Activated CD8-positive, alpha-beta memory T cell treated with anti-CD3 and anti-CD28 coated beads, Interleukin-2, amount 10 ng/mL, durations not matched to agents 7 days and 5 days (primary cell): ENCODE data around the gene CD109. TPM values are rescaled to one million over a fixed set of nuclear protein-coding genes. Genes with fewer than 3 reads are reported as not detected.
A peak's percentile ranks its signal among the peaks of the same experiment; 100 is the strongest.

ENCODE experiments used
- ATAC-seq: fragments of 150-1000 bp; cut with Tn5 transposase; one replicate; pipeline ENCODE4 v1.10.0; 2021; ENCODE audit warnings: moderate library complexity
- CTCF ChIA-PET: fragments of 350-600 bp; sonication (Branson Sonifier 250); formaldehyde crosslinking; loops from one replicate; lab custom pipeline; 2021; ENCODE audit warnings: antibody characterized with exemption; lab: Charles Lee
- DNase-seq: peaks from one replicate; pipeline ENCODE4 v3.0.0-alpha.2; 2020
- H3K27ac Mint-ChIP-seq: one replicate; pipeline ENCODE4 v1.8.0; 2021; ENCODE audit warnings: mild to moderate bottlenecking, mixed read lengths
- H3K27me3 Mint-ChIP-seq: one replicate; pipeline ENCODE4 v1.8.0; 2021; ENCODE audit warnings: mixed read lengths
- H3K36me3 Mint-ChIP-seq: one replicate; pipeline ENCODE4 v1.8.0; 2021; ENCODE audit warnings: mild to moderate bottlenecking, mixed read lengths
- H3K4me1 Mint-ChIP-seq: one replicate; pipeline ENCODE4 v1.8.0; 2021; ENCODE audit warnings: mixed read lengths
- H3K4me3 Mint-ChIP-seq: one replicate; pipeline ENCODE4 v1.8.0; 2021; ENCODE audit warnings: mild to moderate bottlenecking, moderate library complexity, mixed read lengths
- H3K9me3 Mint-ChIP-seq: one replicate; pipeline ENCODE4 v1.8.0; 2022; ENCODE audit warnings: low read depth, mixed read lengths
- total RNA-seq, 2 experiments: library from RNA; stranded (reverse); gene quantifications; one replicate each; pipeline ENCODE4 v1.2.3, GENCODE V29; 2021

The CD109 gene
- total RNA-seq, 2 experiments from 2014 or later = 1.7 to 11.2 TPM

DNA sequence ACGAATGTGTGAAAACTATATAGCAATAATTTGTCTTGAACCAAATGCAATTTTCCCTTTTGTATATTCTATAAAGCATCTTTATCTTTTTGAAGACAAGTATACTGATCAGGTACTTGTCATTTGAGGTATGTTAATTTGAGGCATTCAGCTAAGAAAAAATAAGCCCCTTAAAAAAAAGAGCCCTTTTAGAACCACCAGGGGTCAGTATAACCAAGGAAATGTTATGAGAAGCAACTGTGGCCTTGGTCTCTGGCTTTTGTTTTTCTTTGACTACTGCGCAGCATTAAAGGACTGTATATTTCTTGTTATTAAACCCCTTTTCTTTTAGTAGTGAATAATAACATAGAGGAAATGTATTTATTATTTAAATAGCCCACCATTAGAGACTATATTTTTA, 43.1 kb downstream of the CD109 start:
- Mint-ChIP-seq H3K9me3 (no peaks in the 10 kb centered on the region), H3K4me3 (no peak overlapping the region), H3K36me3 (no peaks in the 10 kb centered on the region), H3K27ac (no peak overlapping the region), H3K4me1 (no peaks in the 10 kb centered on the region), H3K27me3 (no peaks in the 10 kb centered on the region)
- ATAC-seq (peak; percentile 58), DNase-seq (no peak)
- CTCF ChIA-PET = interaction anchor here (0.8 to 4.8 kb wide), 11 partner anchors 9 to 1470 kb away, joined by 3 to 50 read pairs (median 3); partner anchors contain the start of gene COL12A1

DNA sequence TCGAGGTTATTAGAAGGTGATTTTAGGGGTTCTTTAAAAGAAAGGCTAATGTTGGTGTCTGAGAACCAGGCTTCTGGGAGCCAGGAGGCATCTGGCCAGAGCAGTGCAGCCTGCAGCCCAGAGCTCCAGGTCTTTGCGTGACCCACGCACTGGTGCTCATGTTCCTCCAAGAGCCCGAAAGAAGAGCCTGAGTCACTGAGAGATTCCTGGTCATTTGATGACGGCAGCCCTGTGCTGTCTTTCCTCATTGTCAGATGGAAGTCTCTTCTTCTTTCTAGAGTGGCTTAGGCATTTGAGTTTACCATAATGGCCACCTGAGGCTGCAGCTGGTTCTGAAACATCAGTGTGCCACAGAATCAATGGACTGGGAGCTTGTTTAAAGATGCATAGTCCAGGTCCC, 46.4 kb downstream of the CD109 start:
- peaks cover 1% of the 10 kb centered on the region for H3K4me1 Mint-ChIP-seq
- H3K27ac Mint-ChIP-seq = no peak overlapping the region
- no peaks in the 10 kb centered on the region for H3K27me3 Mint-ChIP-seq
- H3K9me3 Mint-ChIP-seq = no peaks in the 10 kb centered on the region
- CTCF ChIA-PET = interaction anchor here (0.9 to 2.9 kb wide), 3 partner anchors 10 to 1469 kb away, joined by 3 to 10 read pairs (median 3); no protein-coding TSS in a partner anchor
- peaks cover 6% of the 10 kb centered on the region for H3K36me3 Mint-ChIP-seq
- no peak for ATAC-seq
- H3K4me3 Mint-ChIP-seq = no peak overlapping the region
- no peak for DNase-seq

DNA sequence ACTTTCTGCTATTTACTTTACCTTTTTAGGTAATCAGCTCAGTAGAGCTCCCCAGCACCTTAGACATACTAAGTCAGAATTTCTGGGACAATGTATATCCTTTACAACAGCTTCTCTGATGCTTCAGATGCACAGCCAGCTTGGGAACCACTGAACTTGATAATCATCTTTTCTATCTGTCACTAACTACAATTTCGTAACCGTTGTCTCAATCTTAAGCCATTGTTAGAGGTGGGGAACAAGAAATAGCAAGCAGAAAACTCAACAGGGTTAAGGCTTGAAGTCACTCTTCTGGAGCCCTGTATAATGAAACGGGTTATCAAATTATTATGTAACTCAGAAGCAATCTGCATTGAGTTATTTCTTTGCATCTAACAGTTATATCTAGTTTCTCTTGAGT, 47.1 kb downstream of the CD109 start:
- Mint-ChIP-seq H3K27ac (no peak overlapping the region), H3K36me3 (peaks cover 6% of the 10 kb centered on the region), H3K4me3 (no peak overlapping the region), H3K4me1 (peaks cover 1% of the 10 kb centered on the region), H3K9me3 (no peaks in the 10 kb centered on the region), H3K27me3 (no peaks in the 10 kb centered on the region)
- CTCF ChIA-PET = interaction anchor here (0.9 to 2.9 kb wide), 3 partner anchors 10 to 1469 kb away, joined by 3 to 10 read pairs (median 3); no protein-coding TSS in a partner anchor
- no peak for ATAC-seq
- DNase-seq = no peak

DNA sequence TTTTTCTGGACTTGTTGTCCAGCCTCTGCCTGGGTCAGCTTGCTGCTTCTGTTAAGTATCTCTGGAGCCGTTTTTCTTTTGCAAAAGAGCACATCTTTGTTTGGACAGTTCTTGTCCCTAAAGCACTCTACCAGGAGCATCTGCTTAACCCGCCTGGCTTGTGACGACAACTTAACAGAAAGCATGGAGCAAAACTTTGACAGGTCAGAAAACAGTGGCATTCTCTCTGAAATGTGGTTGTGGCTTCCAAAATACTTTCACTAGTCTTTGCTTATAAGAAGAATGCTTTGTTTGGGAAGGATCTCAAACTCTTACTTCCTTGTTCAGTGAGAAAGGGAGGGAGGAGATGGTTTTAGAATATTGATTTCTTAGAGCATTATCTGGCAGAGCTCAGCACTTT, 47.6 kb downstream of the CD109 start:
- Mint-ChIP-seq H3K27ac (no peak overlapping the region), H3K4me1 (peaks cover 1% of the 10 kb centered on the region), H3K9me3 (no peaks in the 10 kb centered on the region), H3K36me3 (peaks cover 6% of the 10 kb centered on the region), H3K27me3 (no peaks in the 10 kb centered on the region), H3K4me3 (no peak overlapping the region)
- CTCF ChIA-PET = interaction anchor here (0.9 to 2.9 kb wide), 2 partner anchors 11 to 226 kb away, joined by 3 to 10 read pairs; no protein-coding TSS in a partner anchor
- DNase-seq (no peak), ATAC-seq (no peak)

DNA sequence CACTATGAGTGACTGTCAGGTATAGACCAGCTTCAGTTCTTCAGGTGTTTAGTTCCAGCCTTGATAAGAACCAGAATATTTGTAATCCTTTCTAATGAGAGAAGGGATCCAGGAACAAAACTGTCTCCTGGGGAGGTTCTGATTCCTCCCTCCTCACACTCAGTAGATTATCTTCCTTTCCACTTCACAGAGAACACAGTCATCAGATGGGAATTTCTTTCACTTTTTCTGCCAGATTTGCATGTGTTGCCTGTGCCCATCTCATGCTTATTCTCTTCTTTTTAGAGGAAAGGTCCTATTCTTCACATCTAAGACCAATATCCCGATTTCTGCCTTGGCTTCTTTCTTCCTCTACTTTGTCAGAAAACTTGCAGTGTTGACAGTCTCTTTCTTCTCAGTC, 50.8 kb downstream of the CD109 start:
- H3K36me3 Mint-ChIP-seq = peaks cover 6% of the 10 kb centered on the region
- DNase-seq = no peak
- no peaks in the 10 kb centered on the region for H3K9me3 Mint-ChIP-seq
- CTCF ChIA-PET = no interaction called here
- H3K4me3 Mint-ChIP-seq = no peak overlapping the region
- H3K4me1 Mint-ChIP-seq = peaks cover 1% of the 10 kb centered on the region
- ATAC-seq = no peak
- no peaks in the 10 kb centered on the region for H3K27me3 Mint-ChIP-seq
- H3K27ac Mint-ChIP-seq = no peak overlapping the region

DNA sequence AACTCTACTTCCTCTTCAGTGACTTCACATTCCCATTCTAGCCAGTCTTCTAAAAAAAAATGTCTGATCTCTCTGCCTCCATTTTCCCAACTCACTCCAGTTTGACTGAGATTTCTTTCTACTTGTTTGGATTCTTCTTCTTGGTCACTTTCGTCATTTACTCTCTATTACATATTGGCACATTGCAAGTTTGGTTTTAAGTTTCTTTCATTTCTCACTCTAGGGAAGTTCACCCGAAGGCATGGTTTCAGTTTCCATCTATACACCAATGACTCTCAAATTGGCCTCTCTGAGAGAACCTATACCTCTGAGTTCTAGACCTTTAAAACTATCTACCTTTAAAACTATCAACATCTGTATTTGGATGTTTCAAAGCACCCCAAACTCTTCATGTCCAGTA, 51.3 kb downstream of the CD109 start:
- no peak for DNase-seq
- H3K27ac Mint-ChIP-seq = no peak overlapping the region
- peak; percentile 91 for ATAC-seq

DNA sequence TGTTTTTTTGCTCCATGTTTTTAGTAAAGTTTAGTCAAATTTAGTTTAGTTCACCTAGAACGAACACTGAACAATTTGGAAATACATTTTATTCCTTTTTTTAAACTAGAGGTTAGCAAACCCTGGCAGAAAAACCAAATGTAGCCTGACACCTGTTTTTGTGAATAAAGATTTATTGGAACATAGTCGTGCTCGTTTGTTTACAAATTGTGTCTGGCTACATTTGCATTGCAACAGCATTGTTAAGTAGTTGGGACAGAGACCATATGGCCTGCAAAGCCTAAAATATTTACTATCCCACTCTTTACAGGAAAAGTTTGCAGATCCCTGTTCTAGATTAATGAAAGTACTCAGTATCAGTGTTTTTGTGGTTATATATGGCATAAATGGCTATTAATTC, 56.9 kb downstream of the CD109 start:
- peaks cover 18% of the 10 kb centered on the region for H3K27me3 Mint-ChIP-seq
- ATAC-seq (no peak), DNase-seq (no peak)
- CTCF ChIA-PET = no interaction called here
- H3K4me3 Mint-ChIP-seq = no peak overlapping the region
- no peak overlapping the region for H3K27ac Mint-ChIP-seq
- no peaks in the 10 kb centered on the region for H3K4me1 Mint-ChIP-seq
- H3K9me3 Mint-ChIP-seq = no peaks in the 10 kb centered on the region
- no peaks in the 10 kb centered on the region for H3K36me3 Mint-ChIP-seq

More for the DNA sequence above, 51.3 kb downstream of the CD109 start:
- Mint-ChIP-seq H3K4me1 (peaks cover 1% of the 10 kb centered on the region), H3K27me3 (no peaks in the 10 kb centered on the region), H3K9me3 (no peaks in the 10 kb centered on the region), H3K4me3 (no peak overlapping the region), H3K36me3 (peaks cover 6% of the 10 kb centered on the region)
- CTCF ChIA-PET = interaction anchor here (2.5 to 3.1 kb wide), 2 partner anchors 15 to 1462 kb away, joined by 10 to 14 read pairs; no protein-coding TSS in a partner anchor

DNA sequence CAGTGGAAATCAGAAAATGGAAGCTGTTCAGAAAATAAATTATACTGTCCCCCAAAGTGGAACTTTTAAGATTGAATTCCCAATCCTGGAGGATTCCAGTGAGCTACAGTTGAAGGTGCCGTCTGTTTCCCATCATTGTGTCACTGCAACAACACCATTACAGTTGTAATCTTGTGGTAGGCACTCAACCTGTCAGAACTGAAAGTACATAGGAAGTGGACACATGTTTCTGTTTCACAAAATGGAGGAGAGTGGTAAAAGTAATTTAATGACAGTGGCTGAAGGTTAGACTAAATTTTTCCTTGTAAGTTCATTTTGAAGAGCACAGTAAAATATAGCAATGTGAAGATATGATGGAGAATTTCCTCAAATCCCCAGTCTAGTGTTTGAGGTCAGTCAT, 70.0 kb downstream of the CD109 start:
- peaks cover 17% of the 10 kb centered on the region for H3K36me3 Mint-ChIP-seq
- H3K4me1 Mint-ChIP-seq = peaks cover 5% of the 10 kb centered on the region
- H3K4me3 Mint-ChIP-seq = no peak overlapping the region
- peaks cover 4% of the 10 kb centered on the region for H3K27me3 Mint-ChIP-seq
- DNase-seq (no peak), ATAC-seq (no peak)
- CTCF ChIA-PET = interaction anchor here (1.5 kb wide), 1 partner anchor 90 kb away, joined by 3 read pairs; no protein-coding TSS in a partner anchor
- H3K27ac Mint-ChIP-seq = no peak overlapping the region
- no peaks in the 10 kb centered on the region for H3K9me3 Mint-ChIP-seq

DNA sequence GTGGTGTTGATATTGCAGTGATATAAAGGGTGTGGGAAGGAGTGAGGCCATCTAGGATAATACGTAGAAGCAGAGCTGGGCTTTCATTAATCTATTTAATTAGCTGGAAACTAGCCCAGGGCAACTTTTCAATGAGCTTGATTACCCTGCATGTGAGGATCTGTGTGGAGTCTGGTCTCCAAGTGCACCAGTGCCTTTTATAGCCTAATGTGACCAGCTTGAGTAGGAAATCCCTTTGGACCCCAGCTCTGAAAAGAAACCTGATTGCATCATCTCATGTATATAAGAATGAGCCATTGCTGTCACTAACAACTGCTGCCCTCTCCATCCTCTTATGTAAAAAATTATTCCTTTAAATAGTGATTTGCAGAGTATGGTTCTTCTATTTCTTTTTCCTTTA, 72.6 kb downstream of the CD109 start:
- CTCF ChIA-PET = no interaction called here
- H3K4me3 Mint-ChIP-seq = no peak overlapping the region
- H3K36me3 Mint-ChIP-seq = peaks cover 17% of the 10 kb centered on the region
- H3K27ac Mint-ChIP-seq = no peak overlapping the region
- H3K27me3 Mint-ChIP-seq = peaks cover 4% of the 10 kb centered on the region
- H3K9me3 Mint-ChIP-seq = no peaks in the 10 kb centered on the region
- peaks cover 5% of the 10 kb centered on the region for H3K4me1 Mint-ChIP-seq
- DNase-seq (no peak), ATAC-seq (no peak)

DNA sequence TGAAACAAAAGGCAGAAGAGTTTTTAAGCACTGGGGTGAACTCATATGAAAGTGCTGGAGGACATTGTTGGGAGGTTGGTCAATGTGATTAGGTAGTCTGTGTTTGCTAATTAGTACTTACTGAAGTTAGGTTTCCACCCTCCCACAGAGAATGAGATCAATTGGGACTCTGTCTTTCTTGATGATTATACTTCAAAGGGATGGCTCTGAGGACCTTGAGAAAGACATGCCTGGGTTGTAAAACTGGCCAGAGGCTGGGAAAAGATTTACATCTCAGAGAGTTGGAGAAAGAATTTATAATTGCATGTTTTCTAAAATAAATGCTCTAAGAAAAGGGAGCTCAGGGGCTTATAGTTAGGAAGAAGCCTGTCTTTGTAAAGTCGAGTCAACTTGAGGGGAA, 74.0 kb downstream of the CD109 start:
- Mint-ChIP-seq H3K4me3 (no peak overlapping the region), H3K36me3 (peaks cover 11% of the 10 kb centered on the region), H3K27ac (no peak overlapping the region), H3K9me3 (no peaks in the 10 kb centered on the region), H3K27me3 (peaks cover 10% of the 10 kb centered on the region), H3K4me1 (peaks cover 5% of the 10 kb centered on the region)
- ATAC-seq = no peak
- CTCF ChIA-PET = no interaction called here
- DNase-seq = no peak

DNA sequence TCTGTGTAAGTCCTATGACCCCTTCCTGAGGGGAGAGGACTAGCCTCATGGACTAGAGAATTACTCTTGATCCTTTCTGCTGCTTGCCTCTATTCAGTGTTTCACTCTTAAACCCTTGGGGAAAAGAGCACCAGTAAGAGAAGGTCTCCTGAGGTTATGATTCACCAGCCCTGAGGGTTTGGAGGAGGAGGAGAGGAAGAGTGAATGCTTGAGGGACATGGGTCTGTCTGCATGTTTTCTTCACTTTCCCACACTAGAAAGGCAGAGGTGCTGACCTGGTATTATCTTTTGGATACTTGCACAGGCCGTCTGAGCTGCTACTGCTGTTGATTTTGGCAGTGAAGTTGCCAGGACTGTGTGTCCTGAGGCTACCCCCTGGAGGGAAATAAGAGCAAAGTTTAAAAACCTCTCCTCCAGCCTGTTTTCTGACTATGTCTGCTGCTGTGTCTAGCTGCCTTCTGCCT, 78.3 kb downstream of the CD109 start:
- no peak overlapping the region for H3K27ac Mint-ChIP-seq
- peaks cover 9% of the 10 kb centered on the region for H3K27me3 Mint-ChIP-seq
- no peak overlapping the region for H3K4me3 Mint-ChIP-seq
- ATAC-seq (no peak), DNase-seq (no peak)
- no peaks in the 10 kb centered on the region for H3K36me3 Mint-ChIP-seq
- H3K4me1 Mint-ChIP-seq = no peaks in the 10 kb centered on the region
- H3K9me3 Mint-ChIP-seq = no peaks in the 10 kb centered on the region
- CTCF ChIA-PET = no interaction called here

DNA sequence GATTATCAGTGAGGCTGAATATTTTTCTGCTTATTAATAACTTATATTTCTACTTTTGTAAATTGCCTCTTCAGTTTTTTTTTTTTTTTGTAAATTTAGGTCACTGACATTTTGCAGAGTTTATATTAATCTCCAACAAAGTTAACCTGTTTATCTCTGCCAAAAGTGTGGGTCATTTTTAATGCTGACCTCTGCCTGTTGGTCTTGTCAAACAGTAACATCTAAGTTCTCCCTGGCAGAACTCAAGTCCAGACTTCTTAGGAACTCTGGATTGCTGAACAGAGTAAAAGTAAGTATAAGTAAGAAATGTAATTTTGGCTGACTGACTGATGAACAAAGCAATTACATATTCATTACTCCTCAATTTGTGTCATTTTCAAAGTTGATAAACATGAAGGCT, 83.9 kb downstream of the CD109 start:
- Mint-ChIP-seq H3K4me1 (no peaks in the 10 kb centered on the region), H3K36me3 (no peaks in the 10 kb centered on the region), H3K27me3 (peaks cover 2% of the 10 kb centered on the region), H3K27ac (no peak overlapping the region), H3K9me3 (no peaks in the 10 kb centered on the region), H3K4me3 (no peak overlapping the region)
- no peak for ATAC-seq
- DNase-seq = no peak
- CTCF ChIA-PET = no interaction called here

DNA sequence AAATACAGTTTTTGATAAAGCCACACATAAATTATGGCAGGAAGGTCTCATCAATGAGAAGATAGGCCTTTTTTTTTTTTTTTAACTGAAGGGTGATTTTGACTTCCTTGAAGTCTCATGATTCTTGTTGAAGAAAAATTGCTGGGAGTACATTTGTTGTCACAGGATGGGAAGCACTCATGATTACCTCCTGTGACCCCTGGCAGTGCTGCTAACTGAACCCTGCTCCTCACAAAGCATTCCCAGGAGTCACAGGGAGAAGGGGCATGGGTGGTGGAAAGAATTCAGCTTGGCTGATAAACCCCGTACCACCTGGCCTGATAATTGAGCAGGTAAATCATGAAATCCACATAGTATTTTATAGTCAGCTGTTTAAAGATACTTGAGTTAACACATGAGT, 86.9 kb downstream of the CD109 start:
- Mint-ChIP-seq H3K4me3 (no peak overlapping the region), H3K4me1 (no peaks in the 10 kb centered on the region), H3K27ac (no peak overlapping the region), H3K36me3 (no peaks in the 10 kb centered on the region), H3K27me3 (no peaks in the 10 kb centered on the region), H3K9me3 (no peaks in the 10 kb centered on the region)
- no peak for ATAC-seq
- CTCF ChIA-PET = no interaction called here
- DNase-seq = no peak

DNA sequence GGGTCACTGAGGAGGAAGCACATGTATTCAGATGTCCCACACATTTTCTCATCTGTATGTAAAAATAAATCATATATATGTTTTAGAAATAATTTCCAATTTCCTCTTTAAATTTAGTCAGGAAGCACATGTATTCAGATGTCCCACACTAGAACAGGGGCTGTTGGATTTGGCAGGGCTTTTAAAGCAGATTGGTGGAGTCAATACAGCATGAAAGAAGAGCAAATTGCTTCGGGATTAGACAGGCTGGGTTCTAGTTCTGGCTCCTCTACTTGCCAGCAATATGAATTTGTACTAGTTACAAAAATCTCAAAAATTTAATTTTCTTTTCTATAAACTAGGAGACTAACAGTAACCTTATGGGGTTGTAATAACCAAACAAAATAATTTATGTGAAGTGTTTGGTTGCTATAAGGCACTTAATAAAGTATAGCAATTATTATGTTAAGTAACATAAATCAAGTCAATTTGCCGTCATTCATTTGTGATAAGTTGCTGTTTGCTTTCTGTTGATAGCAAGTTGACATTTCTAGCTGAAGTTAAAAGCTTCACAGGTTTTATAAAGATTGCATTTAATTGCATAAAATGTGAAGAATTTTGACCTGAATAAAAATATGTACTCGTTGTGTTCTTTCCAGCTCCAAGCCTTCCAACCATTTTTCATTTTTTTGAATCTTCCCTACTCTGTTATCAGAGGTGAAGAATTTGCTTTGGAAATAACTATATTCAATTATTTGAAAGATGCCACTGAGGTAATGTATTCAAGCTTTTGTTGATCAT, 88.9 kb downstream of the CD109 start:
- ATAC-seq = no peak
- CTCF ChIA-PET = no interaction called here

More for the DNA sequence above, 88.9 kb downstream of the CD109 start:
- H3K36me3 Mint-ChIP-seq = no peaks in the 10 kb centered on the region
- H3K4me1 Mint-ChIP-seq = peaks cover 4% of the 10 kb centered on the region
- H3K9me3 Mint-ChIP-seq = no peaks in the 10 kb centered on the region
- no peak overlapping the region for H3K27ac Mint-ChIP-seq
- no peaks in the 10 kb centered on the region for H3K27me3 Mint-ChIP-seq
- DNase-seq = no peak
- H3K4me3 Mint-ChIP-seq = no peak overlapping the region
